Epidermal melanocyte (primary cell): ENCODE results near the gene VWA3A.
A peak's percentile ranks its signal among the peaks of the same experiment; 100 is the strongest.
"Not testable (repeated sequence)": the region's sequence is repeated elsewhere in the genome, so short reads cannot be mapped to it uniquely, and the experiment has no call there.

Experiments used
- DNase-seq: peaks from one replicate; pipeline ENCODE4 v3.0.0; 2011; ENCODE audit warnings: low spot score; ENCODE audit not compliant: insufficient read length

The VWA3A gene, protein sequence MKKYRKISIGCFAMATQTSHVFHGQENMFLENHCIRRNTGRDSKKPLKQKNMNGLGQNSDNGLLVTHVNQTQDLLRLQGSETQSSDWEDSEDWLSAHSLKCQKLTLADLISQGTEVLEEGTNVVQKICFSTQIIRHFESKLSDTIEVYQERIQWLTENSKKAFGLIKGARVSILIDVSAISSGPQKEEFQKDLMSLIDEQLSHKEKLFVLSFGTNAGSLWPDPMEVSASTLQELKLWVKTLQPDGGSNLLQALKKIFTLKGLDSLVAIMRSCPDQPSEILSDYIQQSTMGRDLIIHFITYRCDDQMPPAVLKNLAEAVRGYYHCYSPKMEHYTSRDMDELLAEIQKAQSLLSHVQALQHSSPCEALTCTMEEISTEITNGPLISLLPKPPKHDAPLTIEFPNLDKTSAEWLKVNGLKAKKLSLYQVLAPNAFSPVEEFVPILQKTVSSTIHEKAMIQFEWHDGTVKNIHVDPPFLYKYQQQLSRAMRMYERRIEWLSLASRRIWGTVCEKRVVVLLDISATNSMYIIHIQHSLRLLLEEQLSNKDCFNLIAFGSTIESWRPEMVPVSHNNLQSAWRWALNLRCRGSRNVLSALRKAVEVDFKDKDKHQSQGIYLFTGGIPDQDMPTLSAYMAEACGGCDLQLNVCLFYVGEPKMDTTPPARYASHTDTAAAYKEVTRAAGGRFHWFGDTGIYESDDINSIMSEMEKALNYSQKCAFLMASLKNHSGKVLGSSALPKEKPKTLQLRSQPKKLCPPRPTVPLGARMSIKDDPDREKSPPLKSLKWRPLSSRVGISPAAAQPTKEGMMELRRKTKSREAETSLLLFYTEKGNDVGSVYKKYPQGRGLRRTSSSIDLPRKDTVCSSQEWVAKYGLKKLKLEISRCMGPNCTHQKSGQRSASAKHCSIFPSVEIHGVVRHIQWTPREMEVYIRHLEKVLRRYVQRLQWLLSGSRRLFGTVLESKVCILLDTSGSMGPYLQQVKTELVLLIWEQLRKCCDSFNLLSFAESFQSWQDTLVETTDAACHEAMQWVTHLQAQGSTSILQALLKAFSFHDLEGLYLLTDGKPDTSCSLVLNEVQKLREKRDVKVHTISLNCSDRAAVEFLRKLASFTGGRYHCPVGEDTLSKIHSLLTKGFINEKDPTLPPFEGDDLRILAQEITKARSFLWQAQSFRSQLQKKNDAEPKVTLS

DNA sequence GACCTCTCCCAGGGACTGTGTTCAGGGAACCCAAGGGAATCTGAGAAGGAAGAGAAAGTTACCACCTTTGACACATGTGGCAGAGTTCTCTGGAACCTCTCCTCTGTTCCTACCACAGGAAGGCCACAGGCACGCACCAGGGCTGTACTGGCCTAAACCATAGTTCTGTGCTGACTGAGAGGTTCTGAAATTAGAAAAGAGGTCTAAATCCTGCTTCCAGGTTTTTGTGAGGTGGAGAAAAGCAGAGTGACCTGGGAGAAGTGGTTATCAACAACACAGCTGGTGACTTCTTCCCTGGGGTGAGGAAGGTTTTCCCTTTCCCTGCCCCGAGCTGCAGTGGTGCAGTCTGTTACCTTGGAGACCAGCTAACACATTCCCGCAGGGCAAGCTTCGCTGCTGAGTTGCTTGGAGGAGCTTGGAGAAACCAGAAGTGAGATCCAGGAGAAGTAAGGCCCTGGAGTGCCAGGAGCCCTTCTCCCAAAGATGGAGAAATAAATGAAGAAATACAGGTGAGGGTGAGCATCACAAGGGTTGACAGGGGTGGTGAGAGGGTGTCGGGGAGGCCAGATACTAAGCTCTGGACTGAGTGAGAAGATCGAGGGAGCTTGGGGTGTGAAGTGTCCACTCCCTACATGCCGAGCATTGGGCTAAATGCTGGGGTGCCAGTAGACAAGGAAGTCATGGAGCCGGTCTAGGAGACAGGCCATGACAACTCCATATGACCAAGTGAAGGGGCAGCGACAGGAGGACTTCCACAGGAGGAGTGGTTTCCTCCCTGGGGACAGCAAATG lies at the start of gene VWA3A:
Gene VWA3A (plus strand): TSS at position 399 of the 791 bp plus-strand sequence. CDS start 97 bp downstream, at position 496.
- DNase-seq, result no peak

DNA sequence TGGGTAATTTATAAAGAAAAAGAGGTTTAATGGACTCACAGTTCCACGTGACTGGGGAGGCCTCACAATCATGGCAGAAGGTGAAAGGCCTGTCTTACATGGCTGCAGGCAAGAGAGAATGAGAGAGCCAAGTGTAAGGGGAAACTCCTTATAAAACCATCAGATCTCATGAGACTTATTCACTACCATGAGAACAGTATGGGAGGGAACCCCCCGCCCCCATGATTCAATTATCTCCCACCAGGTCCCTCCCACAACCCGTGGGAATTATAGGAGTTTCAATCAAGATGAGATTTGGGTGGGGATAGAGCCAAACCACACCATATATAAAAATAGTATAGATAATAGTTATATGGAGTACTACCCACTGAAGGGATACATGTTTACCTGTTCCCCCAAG lies 48.5 kb upstream of the VWA3A start:
- DNase-seq, result not testable (repeated sequence)

DNA sequence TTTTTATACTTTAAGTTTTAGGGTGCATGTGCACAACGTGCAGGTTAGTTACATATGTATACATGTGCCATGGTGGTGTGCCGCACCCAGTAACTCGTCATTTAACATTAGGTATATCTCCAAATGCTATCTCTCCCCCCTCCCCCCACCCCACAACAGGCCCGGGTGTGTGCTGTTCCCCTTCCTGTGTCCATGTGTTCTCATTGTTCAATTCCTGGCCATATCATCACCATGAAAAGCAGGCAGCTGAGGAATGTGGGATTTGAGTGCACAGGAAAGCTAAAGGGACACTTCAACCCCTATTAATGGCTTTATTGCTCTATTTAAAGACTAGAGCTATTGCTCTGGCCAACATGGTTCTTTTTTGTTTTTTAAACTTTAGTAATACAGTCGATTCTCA lies 46.5 kb upstream of the VWA3A start:
- DNase-seq, result not testable (repeated sequence)

GRCh38 chr16:22050963-22051362 lies 41.4 kb upstream of the VWA3A start:
- no peak for DNase-seq

DNA sequence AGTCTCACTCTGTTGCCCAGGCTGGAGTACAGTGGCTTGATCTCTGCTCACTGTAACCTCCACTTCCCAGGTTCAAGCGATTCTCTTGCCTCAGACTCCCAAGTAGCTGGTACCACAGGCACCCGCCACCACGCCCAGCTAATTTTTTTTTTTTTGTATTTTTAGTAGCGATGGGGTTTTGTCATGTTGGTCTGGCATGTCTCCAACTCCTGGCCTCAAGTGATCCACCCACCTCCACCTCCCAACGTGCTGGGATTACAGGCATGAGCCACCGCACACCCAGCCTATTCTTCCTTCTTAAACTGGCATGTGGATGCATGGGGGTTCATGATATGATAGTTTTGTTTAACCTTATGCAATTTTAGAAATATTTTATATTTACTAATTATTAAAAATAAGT lies 39.4 kb upstream of the VWA3A start:
- no peak for DNase-seq

DNA sequence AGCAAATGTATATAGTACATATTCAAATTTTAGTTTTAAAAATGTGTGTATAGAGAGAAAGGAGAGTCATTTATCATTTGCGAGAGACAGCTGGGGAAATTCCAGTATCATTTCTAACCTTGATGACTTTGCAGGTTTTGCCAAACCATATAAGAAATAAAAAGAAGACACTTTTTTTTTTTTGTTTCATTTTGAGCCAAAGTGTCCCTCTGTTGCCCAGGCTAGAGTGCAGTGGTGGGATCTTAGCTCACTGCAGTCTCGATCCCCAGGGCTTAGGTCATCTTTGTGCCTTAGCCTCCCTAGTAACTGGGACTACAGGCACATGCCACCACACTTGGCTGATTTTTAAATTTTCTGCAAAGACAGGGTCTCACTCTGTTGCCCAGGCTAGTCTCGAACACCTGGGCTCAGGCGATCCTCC lies 38.4 kb upstream of the VWA3A start:
- DNase-seq, result no peak

DNA sequence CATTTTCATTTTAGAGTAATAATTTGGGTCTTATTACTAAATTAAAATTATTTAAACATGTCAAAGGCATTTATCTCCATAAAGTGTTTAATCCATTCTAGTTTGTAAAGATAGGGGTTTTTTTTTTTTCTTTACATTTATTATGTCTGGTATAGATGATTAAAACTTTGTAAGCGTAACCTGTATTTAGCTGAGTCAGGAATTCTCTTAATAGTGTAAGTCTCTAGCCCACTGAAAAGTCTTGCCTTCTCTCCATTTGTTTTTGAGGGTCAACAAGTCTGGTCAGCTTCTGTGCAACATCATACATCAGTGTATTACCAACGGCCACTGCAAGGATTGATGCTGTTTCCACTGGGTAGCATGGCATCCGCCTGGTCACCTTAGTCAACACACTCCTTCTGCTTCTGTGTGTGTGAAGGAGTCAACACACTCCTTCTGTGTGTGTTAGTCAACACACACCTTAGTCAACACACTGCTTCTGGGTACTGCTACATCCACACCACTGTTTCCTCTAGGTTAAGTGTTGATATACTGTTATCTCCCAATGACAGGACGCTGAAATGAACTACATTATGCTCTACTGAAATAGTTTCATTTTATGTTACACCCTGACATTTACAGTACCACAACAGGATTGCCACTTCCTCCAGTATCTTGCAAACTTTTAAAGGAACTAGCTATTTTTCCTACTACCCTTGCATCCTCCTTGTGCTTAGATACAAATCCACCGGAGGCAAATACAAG lies 37.3 kb upstream of the VWA3A start:
- no peak for DNase-seq

- no peak for DNase-seq
Observed at GRCh38 chr16:22055881-22056280, 36.5 kb upstream of the VWA3A start.

DNA sequence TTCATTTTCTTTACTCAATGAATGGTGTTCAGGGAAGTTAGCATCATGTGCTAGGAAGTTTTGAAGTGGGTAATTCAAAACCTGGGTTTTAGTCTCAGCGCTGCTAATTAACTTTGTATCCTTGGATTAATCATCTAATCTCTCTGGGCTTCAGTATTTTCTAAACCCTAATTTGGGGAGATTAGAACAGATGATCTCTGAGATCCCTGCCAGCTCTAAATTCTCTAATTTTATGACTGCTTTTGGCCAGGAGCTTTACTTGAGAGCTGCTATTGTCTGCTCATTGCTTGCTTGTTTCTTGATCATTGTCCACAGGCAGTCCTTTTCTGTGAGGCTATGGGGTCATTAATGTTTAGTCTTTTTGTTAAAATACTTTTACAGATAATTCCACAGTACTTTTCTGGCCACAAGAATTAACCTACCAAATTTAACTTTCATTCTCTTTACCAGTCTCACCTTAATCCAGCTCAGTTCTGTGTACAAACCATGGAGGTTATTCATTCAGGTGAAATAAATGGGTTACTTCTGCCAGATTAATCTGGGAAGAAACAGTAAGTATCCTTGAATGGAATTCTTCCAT lies 28.4 kb upstream of the VWA3A start:
- no peak for DNase-seq

- no peak for DNase-seq
Observed at GRCh38 chr16:22065252-22065651, 27.1 kb upstream of the VWA3A start.

DNA sequence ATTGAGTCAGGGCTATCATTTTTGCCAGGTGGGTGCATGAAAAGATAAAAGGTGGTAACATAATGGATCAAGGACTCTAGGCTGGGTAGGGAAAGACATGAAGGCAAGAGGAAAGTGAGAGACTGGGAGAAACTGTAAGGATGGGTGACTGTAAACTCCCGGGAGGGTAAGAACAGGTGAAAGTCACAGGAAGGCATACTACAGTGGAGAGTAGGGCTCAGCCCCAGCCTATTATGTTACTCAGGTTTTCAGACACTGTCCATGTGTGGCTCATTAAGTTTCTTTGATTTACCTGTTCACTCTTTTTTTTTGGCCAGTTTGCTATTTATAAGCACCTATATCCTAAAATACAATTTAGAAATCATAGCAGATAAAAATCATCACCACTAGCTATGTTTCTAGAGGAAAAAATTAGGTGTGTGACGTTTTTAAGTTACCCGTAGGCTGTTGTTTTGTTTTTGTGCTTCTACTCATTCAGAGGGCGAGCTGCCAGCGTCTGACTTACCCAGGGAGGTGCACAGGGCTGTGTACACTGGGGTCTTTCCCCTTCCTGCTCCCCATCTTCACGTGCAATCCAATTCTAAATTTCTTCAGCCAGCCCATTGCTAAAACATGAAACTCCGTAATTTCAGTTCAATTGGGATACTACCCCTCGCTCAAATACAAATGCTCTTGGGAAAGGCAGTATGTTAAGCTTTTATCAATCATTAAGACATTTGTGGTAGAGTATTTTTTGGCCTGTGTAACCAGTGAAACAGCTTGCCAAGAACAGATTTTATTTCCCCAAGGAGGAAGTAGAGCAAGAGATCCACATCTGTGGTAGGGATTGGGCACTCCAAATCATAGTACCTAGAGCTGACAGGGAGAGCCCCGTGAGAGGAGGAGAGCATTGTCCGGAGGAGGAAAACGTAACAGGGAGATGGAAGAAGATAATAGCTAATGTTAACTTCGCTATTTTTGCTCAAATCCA lies 21.7 kb upstream of the VWA3A start:
- no peak for DNase-seq

DNA sequence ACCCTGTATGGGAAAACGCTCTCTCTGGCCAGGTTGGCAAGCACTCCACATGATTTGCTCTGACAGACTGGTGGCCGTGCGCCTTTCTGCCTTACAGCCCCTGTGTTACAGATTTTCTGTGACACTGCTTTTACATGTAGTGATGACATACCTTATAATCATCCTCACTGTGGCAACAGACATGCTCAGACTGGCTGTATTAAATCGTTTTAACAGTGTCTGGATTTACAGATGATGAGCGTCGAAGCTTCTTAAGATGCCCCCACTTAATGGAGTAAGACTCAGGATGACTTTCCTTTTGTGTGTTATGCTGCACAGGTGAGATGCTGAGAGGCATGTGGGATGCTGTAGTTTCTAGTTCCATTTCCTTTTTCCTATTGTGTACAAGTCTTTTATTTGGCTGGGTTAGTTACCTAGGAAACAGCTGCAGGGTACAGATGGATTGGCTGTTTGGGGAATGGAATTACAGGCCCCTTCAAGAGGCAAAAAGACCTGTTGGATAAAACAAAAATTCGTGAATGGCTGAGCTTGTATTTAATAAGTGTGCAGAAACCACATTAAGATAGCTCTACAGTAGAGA lies 20.9 kb upstream of the VWA3A start:
- no peak for DNase-seq

GRCh38 chr16:22073350-22073749 lies 19.0 kb upstream of the VWA3A start:
- DNase-seq, result peak; percentile 45

GRCh38 chr16:22075043-22075757 lies 17.1 kb upstream of the VWA3A start:
- no peak for DNase-seq

GRCh38 chr16:22075776-22076175 lies 16.6 kb upstream of the VWA3A start:
- DNase-seq, result no peak

DNA sequence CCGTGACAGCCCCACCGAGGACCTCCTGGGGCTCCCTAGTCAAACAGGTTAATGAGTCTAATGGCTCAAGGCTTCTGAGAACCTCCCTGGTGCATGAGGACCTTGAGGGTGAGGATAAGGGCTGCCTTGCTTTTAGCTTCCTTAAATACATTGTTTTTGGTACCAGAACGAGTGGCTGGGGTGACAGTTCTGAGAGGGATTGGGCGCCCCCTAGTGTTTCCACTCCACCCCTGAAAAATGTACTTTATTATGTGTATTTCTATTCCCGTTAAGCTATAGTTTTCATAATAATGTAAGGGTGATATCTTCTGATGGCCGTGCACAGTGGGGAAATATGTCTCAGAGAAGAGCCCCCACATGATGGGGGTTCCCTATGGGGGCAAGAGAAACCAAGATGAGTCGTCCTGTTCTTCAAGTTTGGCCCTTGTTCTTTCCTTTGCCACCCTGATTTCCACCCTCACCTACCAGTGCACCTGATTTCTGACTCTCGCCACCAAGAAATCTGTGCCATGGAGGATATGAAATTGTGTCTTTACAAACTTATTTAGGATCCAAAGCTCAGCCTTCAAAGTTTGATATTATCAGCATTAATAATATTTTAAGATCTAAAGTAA lies 14.5 kb upstream of the VWA3A start:
- DNase-seq, result peak; percentile 52

- DNase-seq, result no peak
Observed at GRCh38 chr16:22078656-22079055, 13.7 kb upstream of the VWA3A start.
